Endothelial cell (in vitro differentiated cells): ENCODE data around the gene ZMYND19. TPM values are rescaled to one million over a fixed set of nuclear protein-coding genes. Genes with fewer than 3 reads are reported as not detected.
"Not testable (repeated sequence)": the region's sequence is repeated elsewhere in the genome, so short reads cannot be mapped to it uniquely, and the experiment has no call there.

ENCODE experiments used
- DNase-seq: peaks from one replicate; pipeline ENCODE4 v3.0.0; 2021; ENCODE audit warnings: low spot score
- H3K27ac Mint-ChIP-seq: one replicate; pipeline ENCODE4 v1.8.0; 2021; ENCODE audit warnings: mixed read lengths, inconsistent platforms; ENCODE audit not compliant: unreplicated experiment
- H3K27me3 Mint-ChIP-seq: one replicate; pipeline ENCODE4 v1.8.0; 2021; ENCODE audit warnings: mild to moderate bottlenecking, moderate library complexity, mixed read lengths, inconsistent platforms; ENCODE audit not compliant: unreplicated experiment
- H3K36me3 Mint-ChIP-seq: one replicate; pipeline ENCODE4 v1.8.0; 2021; ENCODE audit warnings: mild to moderate bottlenecking, low read depth, mixed read lengths, inconsistent platforms; ENCODE audit not compliant: unreplicated experiment
- H3K4me1 Mint-ChIP-seq: one replicate; pipeline ENCODE4 v1.8.0; 2021; ENCODE audit warnings: mild to moderate bottlenecking, mixed read lengths, inconsistent platforms; ENCODE audit not compliant: unreplicated experiment
- H3K4me3 Mint-ChIP-seq: one replicate; pipeline ENCODE4 v1.8.0; 2021; ENCODE audit warnings: mild to moderate bottlenecking, mixed read lengths, inconsistent platforms; ENCODE audit not compliant: unreplicated experiment
- H3K9me3 Mint-ChIP-seq: one replicate; pipeline ENCODE4 v1.8.0; 2021; ENCODE audit warnings: mixed read lengths, inconsistent platforms; ENCODE audit not compliant: unreplicated experiment
- CTCF ChIP-seq: fragments of 200-600 bp; sonication (generic); IDR thresholded peaks from one replicate; pipeline ENCODE4 v1.5.0; 2021; ENCODE audit warnings: antibody characterized with exemption; ENCODE audit not compliant: unreplicated experiment
- total RNA-seq: library from RNA; stranded (reverse); fragmentation: NEBNext Ultra II Directional; extraction: Animal tissue kit (Norgen Biotek cat#: 25700); gene quantifications from one replicate; pipeline ENCODE4 v1.2.1, GENCODE V29; 2021; ENCODE audit not compliant: unreplicated experiment

Gene ZMYND19
- total RNA-seq, 1 donor from 2014 or later, result 25.6 TPM

- DNase-seq, result no peak
- no peak overlapping the region for H3K4me3 Mint-ChIP-seq
- H3K4me1 Mint-ChIP-seq, result no peaks in the 10 kb centered on the region
- no peaks in the 10 kb centered on the region for H3K36me3 Mint-ChIP-seq
- TF ChIP-seq CTCF, result no peak
- no peak overlapping the region for H3K27ac Mint-ChIP-seq
- H3K27me3 Mint-ChIP-seq, result peaks cover 4% of the 10 kb centered on the region
- no peaks in the 10 kb centered on the region for H3K9me3 Mint-ChIP-seq
Observed at GRCh38 chr9:137598943-137599342, 8.6 kb upstream of the ZMYND19 start.

GRCh38 chr9:137596577-137596976 is 6.3 kb upstream of the ZMYND19 start:
- H3K4me3 Mint-ChIP-seq, H3K27me3 Mint-ChIP-seq, DNase-seq, H3K4me1 Mint-ChIP-seq, H3K9me3 Mint-ChIP-seq, H3K27ac Mint-ChIP-seq, H3K36me3 Mint-ChIP-seq: not testable (repeated sequence)

GRCh38 chr9:137593176-137593575 is 2.9 kb upstream of the ZMYND19 start:
- DNase-seq, result no peak
- H3K4me3 Mint-ChIP-seq, result no peak overlapping the region
- no peaks in the 10 kb centered on the region for H3K4me1 Mint-ChIP-seq
- H3K27ac Mint-ChIP-seq, result no peak overlapping the region
- no peak for TF ChIP-seq CTCF
- H3K9me3 Mint-ChIP-seq, result no peaks in the 10 kb centered on the region
- peaks cover under 1% of the 10 kb centered on the region for H3K36me3 Mint-ChIP-seq
- H3K27me3 Mint-ChIP-seq, result peaks cover 6% of the 10 kb centered on the region

GRCh38 chr9:137592767-137593166 is 2.5 kb upstream of the ZMYND19 start:
- DNase-seq, result no peak
- Mint-ChIP-seq H3K9me3 (no peaks in the 10 kb centered on the region), H3K36me3 (peaks cover 4% of the 10 kb centered on the region), H3K27me3 (peaks cover 11% of the 10 kb centered on the region), H3K4me1 (no peaks in the 10 kb centered on the region), H3K27ac (no peak overlapping the region), H3K4me3 (no peak overlapping the region)
- no peak for TF ChIP-seq CTCF

DNA sequence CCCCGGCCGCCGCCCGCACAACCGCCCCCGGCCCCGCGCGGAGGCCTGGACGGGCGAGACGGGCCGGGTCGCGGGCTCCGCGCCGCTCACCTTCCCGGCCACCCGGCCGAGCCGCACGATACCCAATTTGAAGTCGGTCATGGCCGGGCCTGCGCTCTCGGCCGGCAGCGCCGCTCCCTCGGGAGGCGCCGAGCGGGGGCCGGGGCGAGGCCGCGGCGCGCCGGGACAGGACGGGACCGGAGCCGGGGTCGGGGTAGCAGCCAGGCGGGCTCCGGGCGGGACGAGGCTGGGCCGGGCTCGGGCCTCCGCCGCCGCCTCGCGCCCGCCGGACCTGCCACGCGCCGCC is 216 bp downstream of the ZMYND19 start:
- peaks cover 14% of the 10 kb centered on the region for H3K27me3 Mint-ChIP-seq
- peaks cover 19% of the 10 kb centered on the region for H3K36me3 Mint-ChIP-seq
- H3K9me3 Mint-ChIP-seq, result no peaks in the 10 kb centered on the region
- H3K4me3 Mint-ChIP-seq, result no peak overlapping the region
- no peaks in the 10 kb centered on the region for H3K4me1 Mint-ChIP-seq
- no peak overlapping the region for H3K27ac Mint-ChIP-seq
- no peak for TF ChIP-seq CTCF
- DNase-seq, result no peak
